ENCODE results near the gene FCER2. TPM values are rescaled to one million over a fixed set of nuclear protein-coding genes. Genes with fewer than 3 reads are reported as not detected.
"Not testable (repeated sequence)": the region's sequence is repeated elsewhere in the genome, so short reads cannot be mapped to it uniquely, and the experiment has no call there.

FCER2 gene
- not detected in 2 replicates for total RNA-seq (2014; rRNA removed; shearing (Covaris generic))

- Histone ChIP-seq H3K27ac (no peak within 1 kb of the TSS), H3K4me1 (replicated peaks) (no peaks in the 10 kb centered on the region), H3K4me3 (no peak within 1 kb of the TSS), H3K36me3 (no peaks in the 10 kb centered on the region), H3K9me3 (replicated peaks) (no peaks in the 10 kb centered on the region), H3K27me3 (replicated peaks) (peaks cover 5% of the 10 kb centered on the region; the same call in 1 of the 2 replicates)
- DNase-seq (ENCODE audit: low read depth in 1 of 2, low spot score in 2 of 2) = no peak
Observed at GRCh38 chr19:7701654-7702457, at the start of gene FCER2. TSS of gene FCER2 (minus strand) at chr19:7702131. CDS start at chr19:7699760, 2,371 bp downstream.

GRCh38 chr19:7751157-7751783, 49.3 kb upstream of the FCER2 start:
- Histone ChIP-seq H3K27me3 (replicated peaks) (no peaks in the 10 kb centered on the region), H3K4me3 (no peak overlapping the region), H3K4me1 (replicated peaks) (no peaks in the 10 kb centered on the region), H3K27ac (no peak overlapping the region), H3K9me3 (replicated peaks) (peaks cover 1% of the 10 kb centered on the region; the same call in 1 of the 2 replicates), H3K36me3 (no peaks in the 10 kb centered on the region)
- DNase-seq (ENCODE audit: low read depth in 1 of 2, low spot score in 2 of 2) = no peak

- H3K9me3 ChIP-seq (replicated peaks) = no peaks in the 10 kb centered on the region
- no peak overlapping the region for H3K4me3 ChIP-seq
- H3K36me3 ChIP-seq = no peaks in the 10 kb centered on the region
- no peaks in the 10 kb centered on the region for H3K4me1 ChIP-seq (replicated peaks)
- no peak overlapping the region for H3K27ac ChIP-seq
- no peak for DNase-seq (ENCODE audit: low read depth in 1 of 2, low spot score in 2 of 2)
- no peaks in the 10 kb centered on the region for H3K27me3 ChIP-seq (replicated peaks)
Observed at GRCh38 chr19:7748756-7749155, 46.8 kb upstream of the FCER2 start.

- no peak overlapping the region for H3K4me3 ChIP-seq
- H3K27me3 ChIP-seq (replicated peaks) = no peaks in the 10 kb centered on the region
- no peaks in the 10 kb centered on the region for H3K9me3 ChIP-seq (replicated peaks)
- H3K36me3 ChIP-seq = no peaks in the 10 kb centered on the region
- H3K27ac ChIP-seq = no peak overlapping the region
- no peak for DNase-seq (ENCODE audit: low read depth in 1 of 2, low spot score in 2 of 2)
- no peaks in the 10 kb centered on the region for H3K4me1 ChIP-seq (replicated peaks)
Observed at GRCh38 chr19:7748171-7748570, 46.2 kb upstream of the FCER2 start.

- no peak within 1 kb of the TSS for H3K4me3 ChIP-seq
- no peak for DNase-seq (ENCODE audit: low read depth in 1 of 2, low spot score in 2 of 2)
Observed at GRCh38 chr19:7746903-7747884, 45.3 kb upstream of the FCER2 start, which contains the start of gene CD209. TSS of gene CD209 (minus strand) at chr19:7747534. CDS start at chr19:7747511, 23 bp downstream.

GRCh38 chr19:7746306-7746705, 44.4 kb upstream of the FCER2 start:
- not testable (repeated sequence) for DNase-seq (ENCODE audit: low read depth in 1 of 2, low spot score in 2 of 2); H3K4me3 ChIP-seq; H3K9me3 ChIP-seq (replicated peaks); H3K27me3 ChIP-seq (replicated peaks); H3K4me1 ChIP-seq (replicated peaks); H3K27ac ChIP-seq; H3K36me3 ChIP-seq

More at GRCh38 chr19:7746903-7747884, 45.3 kb upstream of the FCER2 start, which contains the start of gene CD209:
- H3K27me3 ChIP-seq (replicated peaks) = no peaks in the 10 kb centered on the region
- H3K9me3 ChIP-seq (replicated peaks) = no peaks in the 10 kb centered on the region
- H3K36me3 ChIP-seq = no peaks in the 10 kb centered on the region
- H3K27ac ChIP-seq = no peak within 1 kb of the TSS
- no peaks in the 10 kb centered on the region for H3K4me1 ChIP-seq (replicated peaks)

- Histone ChIP-seq H3K4me1 (replicated peaks) (no peaks in the 10 kb centered on the region), H3K4me3 (no peak overlapping the region), H3K9me3 (replicated peaks) (no peaks in the 10 kb centered on the region), H3K36me3 (no peaks in the 10 kb centered on the region), H3K27ac (no peak overlapping the region), H3K27me3 (replicated peaks) (0 out of 2 replicates have a peak, but pooled peaks cover 2% of the 10 kb centered on the region)
- no peak for DNase-seq (ENCODE audit: low read depth in 1 of 2, low spot score in 2 of 2)
Observed at GRCh38 chr19:7744871-7745650, 43.1 kb upstream of the FCER2 start.

- no peak for DNase-seq (ENCODE audit: low read depth in 1 of 2, low spot score in 2 of 2)
- Histone ChIP-seq H3K4me1 (replicated peaks) (no peaks in the 10 kb centered on the region), H3K9me3 (replicated peaks) (no peaks in the 10 kb centered on the region), H3K27me3 (replicated peaks) (0 out of 2 replicates have a peak, but pooled peaks cover 2% of the 10 kb centered on the region), H3K27ac (no peak overlapping the region), H3K4me3 (no peak overlapping the region), H3K36me3 (no peaks in the 10 kb centered on the region)
Observed at GRCh38 chr19:7744199-7744786, 42.4 kb upstream of the FCER2 start.

DNA sequence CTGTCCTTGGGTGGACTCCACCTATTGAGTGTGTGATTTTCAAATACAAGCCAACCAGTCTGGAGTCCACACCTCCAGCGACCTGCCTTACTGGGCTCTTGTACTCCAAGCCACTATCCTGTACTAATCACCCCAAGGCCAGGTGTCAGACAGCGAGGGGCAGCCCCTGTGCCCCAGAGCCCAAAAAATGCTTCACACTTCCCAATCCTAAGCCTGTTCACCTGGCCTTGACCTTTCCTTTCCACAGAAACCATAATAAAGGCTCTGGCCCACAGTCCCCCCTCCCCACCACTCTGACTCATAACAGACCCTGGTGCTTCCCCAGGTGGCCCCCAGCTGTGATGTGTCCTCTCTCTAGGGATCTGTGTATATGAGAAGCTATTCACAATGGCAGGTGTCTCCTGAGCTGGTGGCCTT, 41.5 kb upstream of the FCER2 start:
- Histone ChIP-seq H3K27ac (no peak overlapping the region), H3K27me3 (replicated peaks) (0 out of 2 replicates have a peak, but pooled peaks cover 5% of the 10 kb centered on the region), H3K36me3 (no peaks in the 10 kb centered on the region), H3K4me1 (replicated peaks) (no peaks in the 10 kb centered on the region), H3K9me3 (replicated peaks) (no peaks in the 10 kb centered on the region), H3K4me3 (no peak overlapping the region)
- DNase-seq (ENCODE audit: low read depth in 1 of 2, low spot score in 2 of 2) = no peak

DNA sequence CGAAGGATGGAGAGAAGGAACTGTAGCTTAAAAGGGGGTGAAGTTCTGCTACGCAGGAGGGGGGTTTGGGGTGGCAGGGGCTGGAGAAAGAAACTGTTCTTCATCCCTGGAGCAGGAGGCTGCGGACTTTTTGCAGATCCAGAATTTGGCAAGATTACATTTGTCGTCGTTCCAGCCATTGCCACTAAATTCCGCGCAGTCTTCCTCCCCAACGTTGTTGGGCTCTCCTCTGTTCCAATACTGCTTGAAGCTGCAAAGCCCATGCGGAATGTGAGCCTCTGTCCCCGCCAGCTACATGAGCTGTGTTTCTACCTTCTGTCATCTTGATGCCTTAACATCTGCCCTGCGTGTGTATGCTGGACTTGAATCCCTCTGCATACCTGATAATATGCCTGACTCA, 41.1 kb upstream of the FCER2 start:
- Histone ChIP-seq H3K4me3 (no peak overlapping the region), H3K27me3 (replicated peaks) (0 out of 2 replicates have a peak, but pooled peaks cover 5% of the 10 kb centered on the region), H3K36me3 (no peaks in the 10 kb centered on the region), H3K4me1 (replicated peaks) (no peaks in the 10 kb centered on the region), H3K9me3 (replicated peaks) (no peaks in the 10 kb centered on the region), H3K27ac (no peak overlapping the region)
- no peak for DNase-seq (ENCODE audit: low read depth in 1 of 2, low spot score in 2 of 2)

DNA sequence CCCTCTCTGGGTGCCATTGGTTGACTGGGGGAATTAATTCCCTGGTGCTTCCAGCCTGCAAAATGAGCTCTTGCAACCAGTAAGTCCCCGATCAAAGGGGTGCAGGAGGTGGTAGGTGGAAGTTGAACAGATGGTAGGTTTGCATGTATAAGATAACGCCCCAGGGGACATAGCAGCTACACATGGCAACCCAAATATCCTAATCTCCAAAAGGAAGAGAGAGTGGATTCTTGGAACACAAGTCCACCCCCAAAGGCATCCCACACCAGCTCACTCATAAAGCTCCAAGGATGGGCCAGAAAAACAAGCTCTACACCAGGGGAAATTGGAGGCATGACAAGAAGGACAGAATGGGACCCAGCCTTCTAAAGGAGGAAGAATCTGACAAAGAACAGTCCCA, 40.6 kb upstream of the FCER2 start:
- no peak overlapping the region for H3K27ac ChIP-seq
- DNase-seq (ENCODE audit: low read depth in 1 of 2, low spot score in 2 of 2) = no peak
- H3K9me3 ChIP-seq (replicated peaks) = no peaks in the 10 kb centered on the region
- H3K36me3 ChIP-seq = no peaks in the 10 kb centered on the region
- no peaks in the 10 kb centered on the region for H3K4me1 ChIP-seq (replicated peaks)
- 0 out of 2 replicates have a peak, but pooled peaks cover 5% of the 10 kb centered on the region for H3K27me3 ChIP-seq (replicated peaks)
- H3K4me3 ChIP-seq = no peak overlapping the region

DNA sequence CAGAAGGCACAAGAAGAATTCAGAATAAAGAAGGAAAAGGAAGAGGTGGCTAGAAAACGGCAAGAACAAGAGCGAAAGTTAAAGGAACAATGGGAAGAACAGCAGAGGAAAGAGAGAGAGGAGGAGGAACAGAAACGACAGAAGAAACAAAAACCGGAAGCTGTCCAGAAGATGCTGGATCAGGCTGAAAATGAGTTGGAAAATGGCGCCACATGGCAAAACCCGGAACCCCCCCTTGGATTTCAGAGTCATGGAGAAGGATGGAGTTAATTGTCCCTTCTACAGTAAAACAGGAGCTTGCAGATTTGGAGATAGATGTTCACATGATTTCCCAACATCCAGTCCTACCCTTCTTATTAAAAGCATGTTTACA, 38.7 kb upstream of the FCER2 start:
- Histone ChIP-seq H3K4me1 (replicated peaks) (no peaks in the 10 kb centered on the region), H3K9me3 (replicated peaks) (no peaks in the 10 kb centered on the region), H3K27me3 (replicated peaks) (0 out of 2 replicates have a peak, but pooled peaks cover 5% of the 10 kb centered on the region), H3K36me3 (no peaks in the 10 kb centered on the region), H3K27ac (no peak overlapping the region), H3K4me3 (no peak overlapping the region)
- DNase-seq (ENCODE audit: low read depth in 1 of 2, low spot score in 2 of 2) = no peak
